Fibroblast of lung (primary cell): ENCODE measurements around the gene PXN. TPM values are rescaled to one million over a fixed set of nuclear protein-coding genes. Genes with fewer than 3 reads are reported as not detected.

Source experiments
- DNase-seq, 2 donors: peaks; one replicate each; pipeline versions ENCODE4 v3.0.0 to v3.0.0-alpha.2; 2010; ENCODE audit warnings: low read depth in 2 of 2
- H2AFZ ChIP-seq: 2 replicates; pipeline ENCODE4 v1.5.1; 2012; ENCODE audit warnings: low read length, control low read depth, inconsistent platforms
- H3K27ac ChIP-seq: 2 replicates; pipeline ENCODE4 v1.5.1; 2011; ENCODE audit warnings: low read length, control low read depth; ENCODE audit not compliant: insufficient read depth
- H3K27me3 ChIP-seq: 2 replicates; pipeline ENCODE4 v1.5.1; 2011; ENCODE audit warnings: mild to moderate bottlenecking, low read length; ENCODE audit not compliant: control insufficient read depth, insufficient read depth
- H3K36me3 ChIP-seq: 2 replicates; pipeline ENCODE4 v1.5.1; 2011; ENCODE audit warnings: low read length; ENCODE audit not compliant: control insufficient read depth, insufficient read depth
- H3K4me1 ChIP-seq: 2 replicates; pipeline ENCODE4 v1.5.1; 2011; ENCODE audit warnings: low read length; ENCODE audit not compliant: control insufficient read depth, insufficient read depth; ENCODE audit errors: extremely low read depth
- H3K4me2 ChIP-seq: 2 replicates; pipeline ENCODE4 v1.5.1; 2011; ENCODE audit warnings: low read length, control low read depth; ENCODE audit not compliant: insufficient read depth; ENCODE audit errors: extremely low read depth
- H3K4me3 ChIP-seq, 4 experiments: fragments of 200-600 bp in 1 of 4; sonication (generic) in 1 of 4; replicated peaks in 1 of 4; 2 replicates each; pipeline ENCODE4 v1.5.1; 2011 to 2016; ENCODE audit warnings: low read length in 4 of 4, low read depth in 3 of 4, mild to moderate bottlenecking in 3 of 4, control low read depth in 2 of 4, inconsistent platforms in 1 of 4, mixed read lengths in 1 of 4; ENCODE audit not compliant: insufficient read depth in 1 of 4; ENCODE audit errors: control extremely low read depth in 1 of 4
- H3K79me2 ChIP-seq: 2 replicates; pipeline ENCODE4 v1.5.1; 2012; ENCODE audit warnings: mild to moderate bottlenecking, low read length, inconsistent platforms; ENCODE audit not compliant: control insufficient read depth, insufficient read depth
- H3K9ac ChIP-seq: 2 replicates; pipeline ENCODE4 v1.5.1; 2011; ENCODE audit warnings: mild to moderate bottlenecking, low read length, control low read depth; ENCODE audit not compliant: insufficient read depth
- H3K9me3 ChIP-seq: 2 replicates; pipeline ENCODE4 v1.5.1; 2012; ENCODE audit warnings: low read depth, low read length; ENCODE audit not compliant: control insufficient read depth, insufficient read depth
- H4K20me1 ChIP-seq: 2 replicates; pipeline ENCODE4 v1.5.1; 2011; ENCODE audit warnings: low read length; ENCODE audit not compliant: control insufficient read depth, insufficient read depth; ENCODE audit errors: extremely low read depth
- CTCF ChIP-seq, 2 donors: IDR thresholded peaks in 1 of 2; conservative IDR thresholded peaks in 1 of 2; 1 replicate in 1 of 2; 2 replicates in 1 of 2; pipeline ENCODE4 v1.5.1; 2011 to 2012; ENCODE audit warnings: low read length in 2 of 2, control low read depth in 1 of 2, inconsistent platforms in 1 of 2, low read depth in 1 of 2, mild to moderate bottlenecking in 1 of 2
- EZH2 ChIP-seq: IDR thresholded peaks from 2 replicates; pipeline ENCODE4 v1.5.1; 2012; ENCODE audit warnings: low read length, control low read depth, mild to moderate bottlenecking; ENCODE audit errors: missing control alignments
- polyA plus RNA-seq, 2 donors: library from polyadenylated mRNA; depleted of rRNA in 1 of 2; stranded (reverse) in 1 of 2; unstranded in 1 of 2; fragments of >200 nt; gene quantifications; 2 replicates each; pipeline ENCODE4 v1.2.1, GENCODE V29; 2011 to 2012; ENCODE audit warnings: missing spikeins in 1 of 2
- total RNA-seq: library from RNA; depleted of rRNA; stranded (reverse); fragments of >200 nt; gene quantifications from 2 replicates; pipeline ENCODE4 v1.2.1, GENCODE V29; 2014

PXN gene
- total and polyA plus RNA-seq, 2 donors (not counting 1 experiment from before 2014, with no cell fraction given): 21.5 to 31.4 TPM

- Histone ChIP-seq H3K4me1 (peaks cover 74% of the 10 kb centered on the region), H3K36me3 (no peaks in the 10 kb centered on the region), H3K27me3 (no peaks in the 10 kb centered on the region), H3K27ac (peak overlapping the region; percentile 98), H3K9me3 (no peaks in the 10 kb centered on the region), H2AFZ (no peak overlapping the region), H3K4me3 (peak overlapping the region in 2 of 4 experiments; percentile 26 to 32), H3K9ac (peak overlapping the region; percentile 64), H3K4me2 (peak overlapping the region; percentile 96), H4K20me1 (no peaks in the 10 kb centered on the region), H3K79me2 (peaks cover 83% of the 10 kb centered on the region)
- TF ChIP-seq EZH2 (no peak), CTCF (conservative IDR thresholded peaks at IDR 0.05 in 1 of 2, IDR thresholded peaks at IDR 0.05 in 1 of 2; ENCODE audit: low read depth in 1 of 2, low read length in 2 of 2) (no peak)
- DNase-seq: no peak
Measured at GRCh38 chr12:120230974-120231315, 34.6 kb downstream of the PXN start.

DNA sequence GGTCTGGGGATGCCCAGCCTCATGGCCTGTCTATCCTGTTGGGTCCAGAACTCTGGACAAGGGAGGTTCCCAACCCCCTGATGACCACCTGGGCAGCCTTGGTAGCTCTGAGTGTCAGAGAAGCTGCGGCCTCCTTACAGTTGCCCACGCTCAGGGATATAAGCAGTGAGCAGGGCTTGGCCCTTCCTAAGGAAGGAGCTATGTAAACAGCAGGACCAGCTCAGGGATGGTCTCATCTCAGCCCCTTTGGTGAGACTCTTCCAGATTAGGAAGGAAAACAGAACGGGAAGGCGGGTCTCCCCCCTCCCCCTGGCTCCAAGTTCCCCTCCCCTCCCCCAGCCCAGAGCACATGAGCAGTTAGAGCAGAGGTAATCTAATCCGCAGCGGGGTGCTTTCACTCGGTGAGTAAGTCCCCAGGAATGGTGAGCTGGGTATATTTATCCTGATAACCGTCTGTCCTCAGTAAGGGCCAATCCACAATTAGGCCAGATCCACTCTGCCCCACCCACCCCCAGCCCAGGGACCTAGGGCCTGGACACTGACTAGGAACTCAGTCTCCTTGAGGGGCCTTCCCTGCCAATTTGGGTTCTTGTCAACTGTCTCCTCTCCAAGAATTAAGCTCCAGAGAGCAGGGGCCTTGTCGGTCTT lies 35.1 kb downstream of the PXN start:
- H3K4me2 ChIP-seq: peak overlapping the region; percentile 96
- H2AFZ ChIP-seq: no peak overlapping the region
- TF ChIP-seq CTCF (conservative IDR thresholded peaks at IDR 0.05 in 1 of 2, IDR thresholded peaks at IDR 0.05 in 1 of 2; ENCODE audit: low read depth in 1 of 2, low read length in 2 of 2) (no peak), EZH2 (no peak)

GRCh38 chr12:120229487-120230325 lies 35.8 kb downstream of the PXN start:
- Histone ChIP-seq H3K9me3 (no peaks in the 10 kb centered on the region), H3K79me2 (peaks cover 86% of the 10 kb centered on the region), H3K4me2 (peak overlapping the region; percentile 73), H3K36me3 (peaks cover 4% of the 10 kb centered on the region), H2AFZ (no peak overlapping the region), H3K9ac (peak overlapping the region; percentile 44), H3K27ac (peak overlapping the region; percentile 95), H3K4me3 (no peak overlapping the region), H4K20me1 (no peaks in the 10 kb centered on the region), H3K27me3 (no peaks in the 10 kb centered on the region), H3K4me1 (peaks cover 65% of the 10 kb centered on the region)
- TF ChIP-seq EZH2: no peak
- TF ChIP-seq CTCF (conservative IDR thresholded peaks at IDR 0.05 in 1 of 2, IDR thresholded peaks at IDR 0.05 in 1 of 2; ENCODE audit: low read depth in 1 of 2, low read length in 2 of 2): no peak
- DNase-seq: peak in 1 of 2 donors; percentile 46

More for the DNA sequence above, 35.1 kb downstream of the PXN start:
- H3K4me3 ChIP-seq: peak overlapping the region in 2 of 4 experiments; percentile 26 to 32
- no peaks in the 10 kb centered on the region for H3K9me3 ChIP-seq
- H3K9ac ChIP-seq: peak overlapping the region; percentile 64
- H3K27me3 ChIP-seq: no peaks in the 10 kb centered on the region
- peaks cover 4% of the 10 kb centered on the region for H3K36me3 ChIP-seq
- H3K79me2 ChIP-seq: peaks cover 83% of the 10 kb centered on the region
- peaks cover 70% of the 10 kb centered on the region for H3K4me1 ChIP-seq
- no peaks in the 10 kb centered on the region for H4K20me1 ChIP-seq
- H3K27ac ChIP-seq: peak overlapping the region; percentile 98
- DNase-seq: peak; percentile 96 to 97
